GM06990 (cell line): ENCODE results near the gene TP63.

Source experiments
- DNase-seq: peaks from one replicate; pipeline ENCODE4 v3.0.0-alpha.2; 2011; ENCODE audit not compliant: insufficient read length; ENCODE audit errors: extremely low read depth
- H3K27me3 ChIP-seq: replicated peaks from 2 replicates; pipeline ENCODE4 v1.6.0; 2011; ENCODE audit warnings: low read length; ENCODE audit not compliant: control insufficient read depth, insufficient read depth
- H3K36me3 ChIP-seq: 2 replicates; pipeline ENCODE4 v1.5.1; 2011; ENCODE audit warnings: low read length; ENCODE audit not compliant: control insufficient read depth, insufficient read depth
- H3K4me3 ChIP-seq: replicated peaks from 2 replicates; pipeline ENCODE4 v1.5.1; 2011; ENCODE audit warnings: low read depth, mild to moderate bottlenecking, control low read depth, low read length
- CTCF ChIP-seq: IDR thresholded peaks from 2 replicates; pipeline ENCODE4 v1.5.1; 2011; ENCODE audit warnings: low read length, control low read depth, mild to moderate bottlenecking, inconsistent platforms; ENCODE audit not compliant: insufficient read depth, poor library complexity, severe bottlenecking

Gene TP63

GRCh38 chr3:189909573-189909972, 278.4 kb downstream of the TP63 start:
- DNase-seq, result no peak
- H3K27me3 ChIP-seq, result no peaks in the 10 kb centered on the region
- H3K4me3 ChIP-seq, result no peak overlapping the region
- H3K36me3 ChIP-seq, result no peaks in the 10 kb centered on the region
- TF ChIP-seq CTCF, result no peak

- Histone ChIP-seq H3K4me3 (no peak overlapping the region), H3K36me3 (no peaks in the 10 kb centered on the region), H3K27me3 (no peaks in the 10 kb centered on the region)
- no peak for TF ChIP-seq CTCF
- no peak for DNase-seq
Observed at GRCh38 chr3:189911001-189911400, 279.8 kb downstream of the TP63 start.

GRCh38 chr3:189914799-189915198, 283.6 kb downstream of the TP63 start:
- no peaks in the 10 kb centered on the region for H3K27me3 ChIP-seq
- DNase-seq, result no peak
- no peaks in the 10 kb centered on the region for H3K36me3 ChIP-seq
- H3K4me3 ChIP-seq, result no peak overlapping the region
- TF ChIP-seq CTCF, result no peak

GRCh38 chr3:189921770-189922169, 290.6 kb downstream of the TP63 start:
- no peak for TF ChIP-seq CTCF
- Histone ChIP-seq H3K4me3 (no peak overlapping the region), H3K27me3 (no peaks in the 10 kb centered on the region), H3K36me3 (no peaks in the 10 kb centered on the region)
- no peak for DNase-seq

- TF ChIP-seq CTCF, result no peak
- DNase-seq, result no peak
- H3K4me3 ChIP-seq, result no peak overlapping the region
- no peaks in the 10 kb centered on the region for H3K36me3 ChIP-seq
- no peaks in the 10 kb centered on the region for H3K27me3 ChIP-seq
Observed at GRCh38 chr3:189927975-189928895, 297.0 kb downstream of the TP63 start.
